Activated CD4-positive, alpha-beta T cell treated with anti-CD3 and anti-CD28 coated beads for 36 hours (primary cell): ENCODE results near the gene ATP7B. TPM values are rescaled to one million over a fixed set of nuclear protein-coding genes. Genes with fewer than 3 reads are reported as not detected.

ENCODE experiments used
- ATAC-seq: fragments of 200-7000 bp; cut with Tn5 transposase; one replicate; pipeline ENCODE4 v1.10.0; 2021; ENCODE audit warnings: mild to moderate bottlenecking, moderate library complexity
- CTCF ChIA-PET: fragments of 350-600 bp; sonication (Branson Sonifier 250); formaldehyde crosslinking; loops from one replicate; lab custom pipeline; 2021; ENCODE audit warnings: antibody characterized with exemption; lab: Charles Lee
- POLR2A ChIA-PET: fragments of 350-600 bp; sonication (Branson Sonifier 250); formaldehyde crosslinking; loops from one replicate; lab custom pipeline; 2021; ENCODE audit warnings: antibody characterized with exemption, inconsistent platforms; lab: Charles Lee
- DNase-seq: peaks from one replicate; pipeline ENCODE4 v3.0.0-alpha.2; 2020
- H3K27ac Mint-ChIP-seq: one replicate; pipeline ENCODE4 v1.8.0; 2021; ENCODE audit warnings: mixed read lengths
- H3K27me3 Mint-ChIP-seq: one replicate; pipeline ENCODE4 v1.8.0; 2021; ENCODE audit warnings: mixed read lengths
- H3K36me3 Mint-ChIP-seq: one replicate; pipeline ENCODE4 v1.8.0; 2021; ENCODE audit warnings: low read depth, mixed read lengths
- H3K4me1 Mint-ChIP-seq: one replicate; pipeline ENCODE4 v1.8.0; 2021; ENCODE audit warnings: mixed read lengths
- H3K4me3 Mint-ChIP-seq: one replicate; pipeline ENCODE4 v1.8.0; 2021; ENCODE audit warnings: mild to moderate bottlenecking, moderate library complexity, mixed read lengths
- H3K9me3 Mint-ChIP-seq: one replicate; pipeline ENCODE4 v1.8.0; 2021; ENCODE audit warnings: low read depth, mixed read lengths
- intact Hi-C, 2 experiments: fragments of 100-400 bp; cut with DNase I in 1 of 2; cut with micrococcal nuclease in 1 of 2; formaldehyde crosslinking; loops; one replicate each; pipeline versions ENCODE4 v1.14.2 to v1.15.1; 2022 to 2024; cut with DNase I, micrococcal nuclease
- total RNA-seq, 2 experiments: library from RNA; stranded (reverse); gene quantifications; one replicate each; pipeline ENCODE4 v1.2.3, GENCODE V29; 2021

The ATP7B gene
- total RNA-seq, 2 experiments from 2014 or later = 1.1 to 1.4 TPM

- peaks cover 11% of the 10 kb centered on the region for H3K4me1 Mint-ChIP-seq
- ChIA-PET POLR2A (no interaction called here), CTCF (interaction anchor here (0.6 to 1.6 kb wide), 3 partner anchors 9 to 1309 kb away, joined by 3 to 5 read pairs (median 3); no protein-coding TSS in a partner anchor)
- intact Hi-C loops = no loop called here
- H3K27ac Mint-ChIP-seq = no peak overlapping the region
- peaks cover 2% of the 10 kb centered on the region for H3K27me3 Mint-ChIP-seq
- DNase-seq (no peak), ATAC-seq (no peak)
- no peak overlapping the region for H3K4me3 Mint-ChIP-seq
- H3K9me3 Mint-ChIP-seq = no peaks in the 10 kb centered on the region
- H3K36me3 Mint-ChIP-seq = no peaks in the 10 kb centered on the region
These were observed 84.1 kb downstream of the ATP7B start for GRCh38 chr13:51927129-51927528.

- Mint-ChIP-seq H3K4me1 (peaks cover 16% of the 10 kb centered on the region), H3K27me3 (peaks cover 2% of the 10 kb centered on the region), H3K36me3 (no peaks in the 10 kb centered on the region), H3K9me3 (no peaks in the 10 kb centered on the region), H3K27ac (no peak overlapping the region), H3K4me3 (no peak overlapping the region)
- DNase-seq (no peak), ATAC-seq (no peak)
- ChIA-PET CTCF (interaction anchor here (0.6 to 1.6 kb wide), 3 partner anchors 9 to 1308 kb away, joined by 3 to 5 read pairs (median 3); no protein-coding TSS in a partner anchor), POLR2A (no interaction called here)
- intact Hi-C loops = no loop called here
These were observed 84.7 kb downstream of the ATP7B start for GRCh38 chr13:51926528-51926885.

- DNase-seq = no peak
- ChIA-PET CTCF (interaction anchor here (1.6 kb wide), 1 partner anchor 10 kb away, joined by 3 read pairs; no protein-coding TSS in a partner anchor), POLR2A (no interaction called here)
- no peak for ATAC-seq
- H3K27ac Mint-ChIP-seq = no peak overlapping the region
- H3K9me3 Mint-ChIP-seq = no peaks in the 10 kb centered on the region
- intact Hi-C loops = no loop called here
- H3K27me3 Mint-ChIP-seq = peaks cover 2% of the 10 kb centered on the region
- H3K36me3 Mint-ChIP-seq = no peaks in the 10 kb centered on the region
- no peak overlapping the region for H3K4me3 Mint-ChIP-seq
- peaks cover 16% of the 10 kb centered on the region for H3K4me1 Mint-ChIP-seq
These were observed 85.3 kb downstream of the ATP7B start for GRCh38 chr13:51925865-51926527.

- Mint-ChIP-seq H3K36me3 (no peaks in the 10 kb centered on the region), H3K27ac (no peak overlapping the region), H3K9me3 (no peaks in the 10 kb centered on the region), H3K4me3 (no peak overlapping the region), H3K27me3 (peaks cover 2% of the 10 kb centered on the region), H3K4me1 (peaks cover 16% of the 10 kb centered on the region)
- ATAC-seq = no peak
- ChIA-PET POLR2A (no interaction called here), CTCF (no interaction called here)
- intact Hi-C loops = loop anchor here in 1 of 2 experiments (1.0 kb wide), 1 partner anchor 29 kb away; no protein-coding TSS in a partner anchor
- DNase-seq = no peak
These were observed 86.3 kb downstream of the ATP7B start for GRCh38 chr13:51924756-51925544.

GRCh38 chr13:51923983-51924539, 87.2 kb downstream of the ATP7B start:
- Mint-ChIP-seq H3K27me3 (peaks cover 2% of the 10 kb centered on the region), H3K27ac (no peak overlapping the region), H3K4me3 (no peak overlapping the region), H3K4me1 (peaks cover 16% of the 10 kb centered on the region), H3K9me3 (no peaks in the 10 kb centered on the region), H3K36me3 (no peaks in the 10 kb centered on the region)
- DNase-seq (peak; percentile 40), ATAC-seq (peak; percentile 70)
- CTCF ChIA-PET = interaction anchor here (0.6 to 1.0 kb wide), 4 partner anchors 15 to 182 kb away, joined by 3 read pairs; no protein-coding TSS in a partner anchor
- intact Hi-C loops = loop anchor here in 1 of 2 experiments (1.0 kb wide), 1 partner anchor 28 kb away; no protein-coding TSS in a partner anchor
- POLR2A ChIA-PET = no interaction called here

GRCh38 chr13:51922771-51923480, 88.3 kb downstream of the ATP7B start:
- intact Hi-C loops = no loop called here
- ATAC-seq (no peak), DNase-seq (no peak)
- H3K27ac Mint-ChIP-seq = no peak overlapping the region
- CTCF ChIA-PET = interaction anchor here (0.7 to 1.5 kb wide), 2 partner anchors 14 kb away, joined by 3 read pairs; no protein-coding TSS in a partner anchor
- H3K4me1 Mint-ChIP-seq = peaks cover 16% of the 10 kb centered on the region
- H3K9me3 Mint-ChIP-seq = no peaks in the 10 kb centered on the region
- no peaks in the 10 kb centered on the region for H3K36me3 Mint-ChIP-seq
- POLR2A ChIA-PET = no interaction called here
- H3K4me3 Mint-ChIP-seq = no peak overlapping the region
- peaks cover 2% of the 10 kb centered on the region for H3K27me3 Mint-ChIP-seq

GRCh38 chr13:51921790-51922740, 89.2 kb downstream of the ATP7B start:
- no peaks in the 10 kb centered on the region for H3K36me3 Mint-ChIP-seq
- no peak overlapping the region for H3K4me3 Mint-ChIP-seq
- no peak overlapping the region for H3K27ac Mint-ChIP-seq
- ChIA-PET POLR2A (no interaction called here), CTCF (interaction anchor here (0.8 to 1.5 kb wide), 2 partner anchors 15 to 16 kb away, joined by 3 read pairs; no protein-coding TSS in a partner anchor)
- H3K27me3 Mint-ChIP-seq = peaks cover 2% of the 10 kb centered on the region
- ATAC-seq (peak; percentile 37), DNase-seq (no peak)
- peaks cover 16% of the 10 kb centered on the region for H3K4me1 Mint-ChIP-seq
- intact Hi-C loops = no loop called here
- no peaks in the 10 kb centered on the region for H3K9me3 Mint-ChIP-seq

GRCh38 chr13:51920786-51921185, 90.5 kb downstream of the ATP7B start:
- Mint-ChIP-seq H3K4me3 (no peak overlapping the region), H3K36me3 (no peaks in the 10 kb centered on the region), H3K4me1 (peaks cover 16% of the 10 kb centered on the region), H3K27ac (no peak overlapping the region), H3K9me3 (no peaks in the 10 kb centered on the region), H3K27me3 (peaks cover under 1% of the 10 kb centered on the region)
- ChIA-PET POLR2A (no interaction called here), CTCF (no interaction called here)
- ATAC-seq = no peak
- intact Hi-C loops = no loop called here
- DNase-seq = no peak

- H3K4me1 Mint-ChIP-seq = peaks cover 13% of the 10 kb centered on the region
- no peak overlapping the region for H3K27ac Mint-ChIP-seq
- intact Hi-C loops = no loop called here
- no peak for DNase-seq
- ChIA-PET CTCF (no interaction called here), POLR2A (no interaction called here)
- no peak for ATAC-seq
- H3K36me3 Mint-ChIP-seq = no peaks in the 10 kb centered on the region
- H3K9me3 Mint-ChIP-seq = no peaks in the 10 kb centered on the region
- no peak overlapping the region for H3K4me3 Mint-ChIP-seq
- H3K27me3 Mint-ChIP-seq = no peaks in the 10 kb centered on the region
These were observed 91.0 kb downstream of the ATP7B start for GRCh38 chr13:51920267-51920666.

GRCh38 chr13:51919531-51919930, 91.7 kb downstream of the ATP7B start:
- DNase-seq = no peak
- no peak for ATAC-seq
- H3K4me3 Mint-ChIP-seq = no peak overlapping the region
- peaks cover 13% of the 10 kb centered on the region for H3K4me1 Mint-ChIP-seq
- H3K9me3 Mint-ChIP-seq = no peaks in the 10 kb centered on the region
- no peaks in the 10 kb centered on the region for H3K27me3 Mint-ChIP-seq
- ChIA-PET POLR2A (interaction anchor here (0.5 kb wide), 1 partner anchor 9 kb away, joined by 3 read pairs; no protein-coding TSS in a partner anchor), CTCF (no interaction called here)
- H3K27ac Mint-ChIP-seq = no peak overlapping the region
- intact Hi-C loops = no loop called here
- H3K36me3 Mint-ChIP-seq = no peaks in the 10 kb centered on the region
